Melanocyte of skin (primary cell): ENCODE results near the gene HAUS7. TPM values are rescaled to one million over a fixed set of nuclear protein-coding genes. Genes with fewer than 3 reads are reported as not detected.

Source experiments
- small RNA-seq, 2 donors: library from RNA; depleted of rRNA; stranded (forward); fragments of <200 nt; gene quantifications; one replicate each; pipeline ENCODE3, GENCODE V24; 2012
- total RNA-seq, 2 donors: library from RNA; depleted of rRNA; stranded (reverse); fragments of >200 nt; gene quantifications; 2 replicates each; pipeline ENCODE4 v1.2.3, GENCODE V29; 2012

HAUS7 gene
- total RNA-seq, result 10 to 100 TPM; 13.4 to 23.3 TPM

DNA sequence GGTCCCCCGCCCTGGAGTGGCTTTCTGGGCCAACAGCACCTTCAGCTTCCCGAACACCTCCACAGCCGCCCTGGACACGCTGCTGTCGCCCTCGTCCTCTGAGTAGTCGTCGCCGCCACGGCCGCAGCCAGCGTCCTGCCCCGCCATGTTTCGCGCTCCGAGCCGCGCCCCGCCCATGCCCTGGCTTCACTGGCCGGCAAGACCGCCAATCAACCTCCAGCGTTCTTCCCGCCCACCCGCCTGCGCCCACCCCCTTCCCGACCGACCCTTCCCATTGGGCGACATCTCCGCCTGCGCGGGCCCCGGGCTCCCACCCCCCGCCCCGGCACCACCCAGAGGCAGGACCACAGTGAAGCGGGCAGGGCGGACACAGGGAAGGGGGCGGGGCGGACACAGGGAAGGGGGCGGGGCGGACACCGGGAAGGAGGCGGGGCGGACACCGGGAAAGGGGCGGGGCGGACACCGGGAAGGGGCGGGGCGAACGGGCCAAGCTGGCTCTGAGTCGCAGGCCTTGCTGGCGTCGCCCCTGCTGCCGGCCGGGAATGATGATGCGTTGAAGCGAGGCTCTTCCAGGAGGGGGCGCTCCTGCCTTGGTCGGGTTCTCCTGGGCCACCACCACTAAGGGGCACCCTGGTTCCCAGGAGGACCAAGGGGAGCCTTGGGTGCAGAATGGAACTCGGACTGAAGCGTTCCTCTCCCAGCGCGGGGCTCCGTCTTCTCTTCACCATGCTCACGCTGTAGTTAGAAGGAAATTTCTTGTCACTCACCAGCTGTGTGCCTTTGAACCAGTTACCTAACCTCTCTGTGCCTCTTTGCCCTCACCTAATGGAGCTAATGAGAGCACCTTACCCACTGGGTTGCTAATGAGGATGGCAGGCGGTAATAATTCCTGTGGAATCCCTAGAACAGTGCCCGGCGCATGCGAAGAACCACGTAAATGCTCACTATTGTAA lies at the start of gene HAUS7:
Gene HAUS7 (minus strand): TSS at position 166 of the 953 bp plus-strand sequence. CDS start 19 bp downstream, at position 147.

GRCh38 chrX:153517423-153517822 lies 47.0 kb upstream of the HAUS7 start, which contains the start of gene ATP2B3:
Gene ATP2B3, plus strand, starts transcription at chrX:153517642. Its CDS starts 18,606 bp downstream, at chrX:153536248.

GRCh38 chrX:153494541-153495361 lies 24.4 kb upstream of the HAUS7 start, which contains the start of gene BGN:
Gene BGN, plus strand, starts transcription at chrX:153494980. Its CDS starts 9,652 bp downstream, at chrX:153504632.

DNA sequence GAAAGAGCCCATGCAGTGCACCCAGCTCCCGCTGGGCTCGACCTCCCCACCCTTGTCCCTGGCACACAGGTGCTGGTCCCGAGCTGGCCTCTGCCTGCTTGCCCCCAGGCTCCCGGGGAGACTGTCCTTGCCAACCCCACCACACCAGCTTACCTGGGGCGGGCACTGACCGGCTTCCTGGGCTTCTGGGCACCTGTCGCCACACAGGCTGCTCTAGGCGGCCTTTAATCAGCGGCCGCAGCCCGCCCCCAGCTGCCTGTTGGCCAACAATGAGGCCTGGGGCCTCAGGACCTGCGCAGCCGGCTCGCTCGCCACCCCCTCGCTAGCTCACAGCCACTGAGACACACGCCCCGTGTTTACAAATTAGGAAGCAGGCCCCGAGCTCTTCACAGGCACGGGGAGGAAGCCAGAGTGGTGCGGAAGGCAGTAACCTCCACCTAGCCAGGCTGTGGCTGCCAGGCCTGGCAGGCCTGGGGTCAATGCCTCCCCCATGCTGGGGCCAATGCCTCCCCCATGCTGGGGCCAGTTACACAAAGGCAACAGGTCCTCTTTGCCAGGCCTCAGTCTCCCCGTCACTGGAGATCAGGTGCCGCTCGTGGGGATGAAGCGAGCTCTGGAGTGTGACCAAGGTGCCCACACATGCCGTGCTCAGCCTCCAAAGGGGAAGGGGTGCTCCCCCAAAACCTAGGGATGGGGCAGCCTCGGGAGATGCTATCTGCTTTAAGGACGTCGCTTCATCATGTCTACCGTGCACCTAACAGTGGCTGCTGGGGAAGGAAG lies 24.3 kb downstream of the HAUS7 start, which contains the start of gene TREX2:
Gene TREX2 (minus strand): TSS at position 201 of the 780 bp plus-strand sequence. CDS start 626 bp downstream, outside the sequence.

GRCh38 chrX:153411255-153411987 lies 59.0 kb downstream of the HAUS7 start, which contains the start of gene ZFP92:
Gene ZFP92, plus strand, starts transcription at chrX:153411472. Its CDS starts 6,851 bp downstream, at chrX:153418323.

GRCh38 chrX:153401133-153401764 lies 69.1 kb downstream of the HAUS7 start, which contains the start of gene PNMA6E:
Gene PNMA6E, minus strand, starts transcription at chrX:153401350. Its CDS starts 2,501 bp downstream, at chrX:153398849.

Small RNA genes within 50 kb of the gene (small RNA-seq; reads per million reads assigned to genes)
- gene RN7SL667P, result 0 reads per million in 2 donors

Other genes starting within 250 kb of the HAUS7 start
- gene PNMA6F, start 148.8 kb downstream of the HAUS7 start, total RNA-seq, result not detected
- 1 to 10 TPM; 3.8 to 7.7 TPM for gene ZNF275, start 136.4 kb downstream of the HAUS7 start, total RNA-seq
- not detected for gene PNMA6E, start 69.2 kb downstream of the HAUS7 start, total RNA-seq
- gene ZFP92, start 59.1 kb downstream of the HAUS7 start, total RNA-seq, result under 1 TPM; under 0.01 to 0.67 TPM
- 1 to 10 TPM; 1.3 to 1.4 TPM for gene TREX2, start 24.5 kb downstream of the HAUS7 start, total RNA-seq
- gene BGN, start 24.4 kb upstream of the HAUS7 start, total RNA-seq, result not detected
- gene ATP2B3, start 47.1 kb upstream of the HAUS7 start, total RNA-seq, result not detected
- 10 to 100 TPM; 36.5 to 41.3 TPM for gene CCNQ, start 128.6 kb upstream of the HAUS7 start, total RNA-seq
- gene DUSP9, start 176.6 kb upstream of the HAUS7 start, total RNA-seq, result 1 to 10 TPM; 2.3 to 4.1 TPM
- gene PNCK, start 203.2 kb upstream of the HAUS7 start, total RNA-seq, result 1 to 10 TPM in 1 of 2 donors, under 1 TPM in 1; 0.33 to 1.4 TPM
- 10 to 100 TPM; 46.0 to 58.8 TPM for gene SLC6A8, start 217.3 kb upstream of the HAUS7 start, total RNA-seq